ENCODE measurements around the gene NME7. TPM values are rescaled to one million over a fixed set of nuclear protein-coding genes. Genes with fewer than 3 reads are reported as not detected.
"Not testable (repeated sequence)": the region's sequence is repeated elsewhere in the genome, so short reads cannot be mapped to it uniquely, and the experiment has no call there.

The NME7 gene
- total RNA-seq, 1 experiment from 2014 or later = 13.2 TPM

GRCh38 chr1:169338617-169339016, 29.0 kb downstream of the NME7 start:
- DNase-seq = no peak
- Histone ChIP-seq H2BK12ac (ENCODE audit: insufficient read length, low read depth, low read length) (no peak overlapping the region), H2BK15ac (ENCODE audit: low read depth, low read length) (no peak overlapping the region), H3K27ac (ENCODE audit: insufficient read length, low read depth, low read length) (no peak overlapping the region), H4K91ac (ENCODE audit: insufficient read length, low read depth, low read length) (no peak overlapping the region), H2BK5ac (ENCODE audit: insufficient read length, low read length) (no peak overlapping the region), H4K8ac (replicated peaks; ENCODE audit: insufficient read length, low read depth, low read length) (no peak overlapping the region), H3K23ac (ENCODE audit: insufficient read length, low read depth, low read length) (no peak overlapping the region), H2BK120ac (ENCODE audit: low read depth, low read length, poor library complexity, severe bottlenecking) (no peak overlapping the region), H2AFZ (ENCODE audit: low read length) (no peak overlapping the region), H3K27me3 (ENCODE audit: insufficient read depth, low read length) (no peaks in the 10 kb centered on the region), H3K9ac (ENCODE audit: extremely low read depth, insufficient read length, low read length) (no peak overlapping the region), H3K4me2 (ENCODE audit: insufficient read depth, insufficient read length, low read length) (no peak overlapping the region), H3K79me2 (ENCODE audit: insufficient read depth, low read length) (no peaks in the 10 kb centered on the region), H3K14ac (ENCODE audit: insufficient read depth, low read length) (no peak overlapping the region), H3K23me2 (ENCODE audit: insufficient read length, low read depth, low read length, poor library complexity, severe bottlenecking) (no peaks in the 10 kb centered on the region), H2BK20ac (ENCODE audit: low read depth, low read length, poor library complexity, severe bottlenecking) (no peak overlapping the region), H2AK5ac (ENCODE audit: insufficient read length, low read length) (no peak overlapping the region), H3K79me1 (ENCODE audit: insufficient read depth, low read depth, low read length, poor library complexity, severe bottlenecking) (no peaks in the 10 kb centered on the region), H3K4ac (ENCODE audit: low read depth, low read length) (no peak overlapping the region), H3K9me3 (ENCODE audit: control insufficient read depth, low read depth, low read length) (no peaks in the 10 kb centered on the region), H3T11ph (ENCODE audit: low read length) (no peak overlapping the region), H3K4me1 (ENCODE audit: insufficient read depth, low read length) (no peaks in the 10 kb centered on the region; the same call in 1 of the 2 replicates), H4K5ac (ENCODE audit: insufficient read length, low read depth, low read length) (no peak overlapping the region), H3K18ac (ENCODE audit: insufficient read length, low read depth, low read length) (no peak overlapping the region), H4K20me1 (ENCODE audit: control insufficient read depth, insufficient read depth, insufficient read length) (no peaks in the 10 kb centered on the region), H3K56ac (ENCODE audit: insufficient read length, low read depth, low read length) (no peak overlapping the region)
- Mint-ChIP-seq H3K4me3 (no peak overlapping the region), H3K27ac (no peak overlapping the region), H3K27me3 (ENCODE audit: low read depth) (no peaks in the 10 kb centered on the region), H3K36me3 (ENCODE audit: insufficient read depth in 1 of 3, low read depth in 3 of 3) (peaks cover 25 to 43% (median 36%) of the 10 kb centered on the region in 3 experiments), H3K4me1 (peaks cover 14% of the 10 kb centered on the region in 2 experiments), H3K9me3 (peaks cover 15 to 26% of the 10 kb centered on the region in 2 experiments)
- no CpG with 5 or more reads among the region's 2 CpGs for WGBS (ENCODE audit: extremely low coverage, insufficient read length, low lambda C conversion rate)
- TF ChIP-seq CTCF (conservative IDR thresholded peaks at IDR 0.05) = no peak

- WGBS (ENCODE audit: extremely low coverage, insufficient read length, low lambda C conversion rate) = no CpG with 5 or more reads among the region's 35 CpGs
These were observed 30.5 kb downstream of the NME7 start for GRCh38 chr1:169336947-169337715.

More at GRCh38 chr1:169336947-169337715, 30.5 kb downstream of the NME7 start:
- peaks cover 14% of the 10 kb centered on the region in 2 experiments for H3K4me1 Mint-ChIP-seq
- not testable (repeated sequence) for H3K4ac ChIP-seq (ENCODE audit: low read depth, low read length); H4K20me1 ChIP-seq (ENCODE audit: control insufficient read depth, insufficient read depth, insufficient read length); H4K8ac ChIP-seq (replicated peaks; ENCODE audit: insufficient read length, low read depth, low read length); H3K23ac ChIP-seq (ENCODE audit: insufficient read length, low read depth, low read length); H2AK5ac ChIP-seq (ENCODE audit: insufficient read length, low read length); H2BK5ac ChIP-seq (ENCODE audit: insufficient read length, low read length); DNase-seq; H3K79me1 ChIP-seq (ENCODE audit: insufficient read depth, low read depth, low read length, poor library complexity, severe bottlenecking); H2AFZ ChIP-seq (ENCODE audit: low read length); H3K56ac ChIP-seq (ENCODE audit: insufficient read length, low read depth, low read length); H3K27me3 ChIP-seq (ENCODE audit: insufficient read depth, low read length); H3K79me2 ChIP-seq (ENCODE audit: insufficient read depth, low read length); H3K4me1 ChIP-seq (ENCODE audit: insufficient read depth, low read length); H3K27me3 Mint-ChIP-seq (ENCODE audit: low read depth); H3K4me2 ChIP-seq (ENCODE audit: insufficient read depth, insufficient read length, low read length); H2BK15ac ChIP-seq (ENCODE audit: low read depth, low read length); H3K9me3 ChIP-seq (ENCODE audit: control insufficient read depth, low read depth, low read length); H3T11ph ChIP-seq (ENCODE audit: low read length); H3K14ac ChIP-seq (ENCODE audit: insufficient read depth, low read length); H2BK12ac ChIP-seq (ENCODE audit: insufficient read length, low read depth, low read length); H4K5ac ChIP-seq (ENCODE audit: insufficient read length, low read depth, low read length); H3K23me2 ChIP-seq (ENCODE audit: insufficient read length, low read depth, low read length, poor library complexity, severe bottlenecking); H2BK120ac ChIP-seq (ENCODE audit: low read depth, low read length, poor library complexity, severe bottlenecking); H3K4me3 Mint-ChIP-seq; H3K18ac ChIP-seq (ENCODE audit: insufficient read length, low read depth, low read length); H4K91ac ChIP-seq (ENCODE audit: insufficient read length, low read depth, low read length); H3K27ac ChIP-seq (ENCODE audit: insufficient read length, low read depth, low read length); H3K9ac ChIP-seq (ENCODE audit: extremely low read depth, insufficient read length, low read length); H3K27ac Mint-ChIP-seq; H2BK20ac ChIP-seq (ENCODE audit: low read depth, low read length, poor library complexity, severe bottlenecking)
- H3K9me3 Mint-ChIP-seq = peaks cover 14 to 25% of the 10 kb centered on the region in 2 experiments
- H3K36me3 Mint-ChIP-seq (ENCODE audit: insufficient read depth in 1 of 3, low read depth in 3 of 3) = peaks cover 24 to 41% (median 35%) of the 10 kb centered on the region in 3 experiments

All from H9 (cell line).